Fibroblast of skin of right quadriceps (primary cell): ENCODE results near the gene LMAN1.

Experiments
- DNase-seq: peaks from one replicate; pipeline ENCODE4 v3.0.0-alpha.2; 2013

Gene LMAN1

GRCh38 chr18:59303006-59303405 lies 56.1 kb downstream of the LMAN1 start:
- no peak for DNase-seq

- DNase-seq = no peak
Measured at GRCh38 chr18:59301929-59302328, 57.1 kb downstream of the LMAN1 start.

- DNase-seq = no peak
Measured at GRCh38 chr18:59300676-59301285, 58.3 kb downstream of the LMAN1 start.

GRCh38 chr18:59298871-59299270 lies 60.2 kb downstream of the LMAN1 start:
- DNase-seq = no peak

- DNase-seq = no peak
Measured at GRCh38 chr18:59293317-59293716, 65.7 kb downstream of the LMAN1 start.

GRCh38 chr18:59286341-59286740 lies 72.7 kb downstream of the LMAN1 start:
- DNase-seq = no peak

GRCh38 chr18:59282341-59282740 lies 76.7 kb downstream of the LMAN1 start:
- no peak for DNase-seq

- DNase-seq = no peak
Measured at GRCh38 chr18:59279722-59280121, 79.3 kb downstream of the LMAN1 start.

GRCh38 chr18:59279193-59279592 lies 79.9 kb downstream of the LMAN1 start:
- no peak for DNase-seq

- no peak for DNase-seq
Measured at GRCh38 chr18:59278793-59279192, 80.3 kb downstream of the LMAN1 start.
